HCT116 (cell line): ENCODE measurements around the gene CD160. TPM values are rescaled to one million over a fixed set of nuclear protein-coding genes. Genes with fewer than 3 reads are reported as not detected.
"Not testable (repeated sequence)": the region's sequence is repeated elsewhere in the genome, so short reads cannot be mapped to it uniquely, and the experiment has no call there.

Source experiments
- ATAC-seq: fragments of 200-7000 bp; cut with Tn5 transposase; 2 replicates; pipeline ENCODE4 v1.9.1; 2020; ENCODE audit warnings: mild to moderate bottlenecking, moderate library complexity
- BruUV-seq: library from RNA; stranded (reverse); fragments of 400-500 nt; replicated peaks from 2 replicates; lab custom pipeline; 2021; lab: Mats Ljungman, UMichigan
- CTCF ChIA-PET: fragments of 300-600 bp; sonication (Branson Sonifier 250); formaldehyde crosslinking; loops from one replicate; lab custom pipeline; 2021; ENCODE audit warnings: antibody characterized with exemption; lab: Charles Lee
- POLR2A ChIA-PET: fragments of 300-600, 350-600 bp; sonication (Branson Sonifier 250); formaldehyde crosslinking; loops from one replicate; lab custom pipeline; 2021; ENCODE audit warnings: antibody characterized with exemption; lab: Charles Lee
- RAD21 ChIA-PET, 2 experiments: fragments of 300-600 bp; sonication (Branson Sonifier 250); formaldehyde crosslinking; loops; one replicate each; lab custom pipeline; 2023; ENCODE audit warnings: low total read pairs in 2 of 2; ENCODE audit not compliant: uncharacterized antibody in 2 of 2, unreplicated experiment in 2 of 2, low non-redundant PET in 1 of 2; lab: Charles Lee
- DNase-seq: peaks from one replicate; pipeline ENCODE4 v3.0.0-alpha.2; 2010; ENCODE audit warnings: low read depth, low spot score
- H2AFZ ChIP-seq: fragments of 200-600 bp; shearing (Covaris generic), sonication (generic); 2 replicates; pipeline ENCODE4 v1.6.1; 2017; ENCODE audit warnings: low read depth, mixed run types, mixed read lengths, antibody characterized with exemption, low read length; ENCODE audit not compliant: poor library complexity, severe bottlenecking
- H3K27ac ChIP-seq: 2 replicates; pipeline ENCODE4 v1.5.1; 2012; ENCODE audit warnings: low read depth, low read length
- H3K27me3 ChIP-seq: fragments of 200-600 bp; sonication (generic); 2 replicates; pipeline ENCODE4 v1.6.1; 2016; ENCODE audit warnings: mixed run types, low read length, mixed read lengths; ENCODE audit not compliant: insufficient read depth
- H3K36me3 ChIP-seq, 2 experiments: fragments of 200-500 bp in 1 of 2; fragments of 200-600 bp in 1 of 2; sonication (Bioruptor generic) in 1 of 2; sonication (generic) in 1 of 2; 2 replicates each; pipeline versions ENCODE4 v1.5.1 to v1.6.1; 2014 to 2016; ENCODE audit warnings: low read length in 2 of 2, inconsistent platforms in 1 of 2, mixed read lengths in 1 of 2, mixed run types in 1 of 2; ENCODE audit not compliant: insufficient read depth in 2 of 2, control insufficient read depth in 1 of 2
- H3K4me1 ChIP-seq, 2 experiments: fragments of 200-600 bp in 1 of 2; sonication (generic) in 1 of 2; 2 replicates each; pipeline versions ENCODE4 v1.5.1 to v1.6.1; 2012 to 2017; ENCODE audit warnings: low read length in 2 of 2, inconsistent platforms in 1 of 2, mild to moderate bottlenecking in 1 of 2, mixed read lengths in 1 of 2, mixed run types in 1 of 2, moderate library complexity in 1 of 2; ENCODE audit not compliant: insufficient read depth in 2 of 2, control insufficient read depth in 1 of 2
- H3K4me2 ChIP-seq: fragments of 200-600 bp; sonication (generic); 2 replicates; pipeline ENCODE4 v1.6.1; 2017; ENCODE audit warnings: mixed run types, low read length, mixed read lengths
- H3K4me3 ChIP-seq, 2 experiments: fragments of 200-600 bp in 1 of 2; sonication (generic) in 1 of 2; replicated peaks in 1 of 2; 2 replicates each; pipeline ENCODE4 v1.5.1; 2011 to 2016; ENCODE audit warnings: low read length in 2 of 2, control low read depth in 1 of 2, low read depth in 1 of 2, mild to moderate bottlenecking in 1 of 2, mixed read lengths in 1 of 2, mixed run types in 1 of 2
- H3K79me2 ChIP-seq: fragments of 200-600 bp; sonication (generic); 2 replicates; pipeline ENCODE4 v1.6.1; 2017; ENCODE audit warnings: mild to moderate bottlenecking, mixed run types, low read length, moderate library complexity, mixed read lengths; ENCODE audit not compliant: insufficient read depth
- H3K9ac ChIP-seq: fragments of 200-600 bp; sonication (generic); 2 replicates; pipeline ENCODE4 v1.6.1; 2016; ENCODE audit warnings: low read length, mixed read lengths
- H3K9me2 ChIP-seq: fragments of 200-600 bp; sonication (generic), shearing (Covaris generic); 2 replicates; pipeline ENCODE4 v1.6.1; 2017; ENCODE audit warnings: mixed run types, mild to moderate bottlenecking, moderate library complexity; ENCODE audit not compliant: insufficient read depth
- H3K9me3 ChIP-seq, 2 experiments: fragments of 200-500 bp in 1 of 2; fragments of 200-600 bp in 1 of 2; sonication (Bioruptor generic) in 1 of 2; sonication (generic) in 1 of 2; 2 replicates each; pipeline ENCODE4 v1.6.1; 2014 to 2017; ENCODE audit warnings: low read length in 2 of 2, mixed read lengths in 2 of 2, inconsistent platforms in 1 of 2, low read depth in 1 of 2, mild to moderate bottlenecking in 1 of 2, mixed run types in 1 of 2, moderate library complexity in 1 of 2; ENCODE audit not compliant: control insufficient read depth in 1 of 2, insufficient read depth in 1 of 2
- H4K20me1 ChIP-seq: fragments of 200-600 bp; sonication (generic), shearing (Covaris generic); 2 replicates; pipeline ENCODE4 v1.6.1; 2017; ENCODE audit warnings: mixed run types, mild to moderate bottlenecking, moderate library complexity; ENCODE audit not compliant: insufficient read depth
- CBX3 ChIP-seq: IDR thresholded peaks from 2 replicates; pipeline ENCODE4 v1.6.1; 2012; ENCODE audit warnings: low read depth
- CEBPB ChIP-seq: IDR thresholded peaks from 2 replicates; pipeline ENCODE4 v1.6.1; 2012; ENCODE audit warnings: low read depth
- EZH2 ChIP-seq: fragments of 200-600 bp; sonication (generic); IDR thresholded peaks from 2 replicates; pipeline ENCODE4 v1.6.1; 2017; ENCODE audit warnings: antibody characterized with exemption, mixed run types
- EZH2phosphoT487 ChIP-seq: fragments of 200-600 bp; IDR thresholded peaks from 2 replicates; pipeline ENCODE4 v1.6.1; 2018; ENCODE audit warnings: antibody characterized with exemption, borderline replicate concordance
- FOSL1 ChIP-seq: IDR thresholded peaks from 2 replicates; pipeline ENCODE4 v1.6.1; 2012; ENCODE audit warnings: low read depth
- POLR2A ChIP-seq: IDR thresholded peaks from 2 replicates; pipeline ENCODE4 v1.7.0; 2011; ENCODE audit warnings: borderline replicate concordance; ENCODE audit not compliant: insufficient read depth, insufficient read length; ENCODE audit errors: extremely low read depth
- RAD21 ChIP-seq: IDR thresholded peaks from 2 replicates; pipeline ENCODE4 v1.6.1; 2012; ENCODE audit warnings: low read depth, mild to moderate bottlenecking
- REST ChIP-seq: IDR thresholded peaks from 2 replicates; pipeline ENCODE4 v1.6.1; 2012; ENCODE audit warnings: low read depth
- SIN3A ChIP-seq: IDR thresholded peaks from 2 replicates; pipeline ENCODE4 v1.6.1; 2012; ENCODE audit warnings: low read depth
- YY1 ChIP-seq: IDR thresholded peaks from 2 replicates; pipeline ENCODE4 v1.6.1; 2011; ENCODE audit warnings: low read length, low read depth, moderate library complexity, mild to moderate bottlenecking; ENCODE audit not compliant: insufficient replicate concordance; ENCODE audit errors: extremely low read depth
- ZNF274 ChIP-seq: fragments of 200-500 bp; sonication (Bioruptor generic); IDR thresholded peaks from 2 replicates; pipeline ENCODE4 v1.6.1; 2014; ENCODE audit warnings: mild to moderate bottlenecking, low read depth, low read length, inconsistent platforms
- intact Hi-C: fragments of 100-400 bp; cut with micrococcal nuclease; formaldehyde crosslinking; loops from 2 replicates; pipeline ENCODE4 v1.10.0; 2022
- total RNA-seq: library from RNA; stranded (reverse); gene quantifications from one replicate; pipeline ENCODE4 v1.2.1, GENCODE V29; 2021; ENCODE audit not compliant: unreplicated experiment
- TF ChIP-seq, protein P1 (sequence below): IDR thresholded peaks from 2 replicates; pipeline ENCODE4 v1.6.1; 2012

CD160 gene
- total RNA-seq, 1 experiment from 2014 or later, result not detected

DNA sequence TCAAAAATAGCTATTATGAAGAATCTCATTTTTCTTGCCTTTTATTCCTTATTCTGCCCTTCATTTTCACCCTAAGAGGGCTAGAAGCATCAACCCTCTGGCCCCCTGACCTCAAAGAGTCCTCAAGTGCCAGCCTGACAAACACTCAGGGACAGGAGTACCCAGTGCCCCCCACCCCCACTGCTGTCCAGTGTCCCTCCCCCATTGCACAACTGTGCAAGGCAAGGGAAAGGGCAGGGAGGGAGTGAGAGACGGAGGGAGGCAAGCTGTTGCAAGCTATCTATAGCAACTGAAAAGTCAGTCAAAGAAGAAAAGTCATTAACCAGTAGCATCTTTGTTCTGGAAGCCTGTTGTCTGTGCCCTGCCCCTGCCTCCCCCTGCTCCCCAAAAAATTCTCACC, 33.2 kb upstream of the CD160 start:
- CTCF ChIA-PET, intact Hi-C loops, POLR2A ChIA-PET, RAD21 ChIA-PET, H3K4me2 ChIP-seq, H3K27ac ChIP-seq, H3K36me3 ChIP-seq, H3K4me3 ChIP-seq, H3K9me3 ChIP-seq, H2AFZ ChIP-seq, BruUV-seq, H3K79me2 ChIP-seq, H3K9ac ChIP-seq, H4K20me1 ChIP-seq, H3K27me3 ChIP-seq, ATAC-seq, H3K9me2 ChIP-seq, DNase-seq, H3K4me1 ChIP-seq: not testable (repeated sequence)

GRCh38 chr1:145688328-145688727, 31.0 kb upstream of the CD160 start:
- no peak for ATAC-seq
- POLR2A ChIA-PET, result no interaction called here
- no peaks in the 10 kb centered on the region for H3K9me3 ChIP-seq
- no peak overlapping the region for H3K27ac ChIP-seq
- H3K79me2 ChIP-seq, result no peaks in the 10 kb centered on the region
- H2AFZ ChIP-seq, result no peak overlapping the region
- CTCF ChIA-PET, result no interaction called here
- no peaks in the 10 kb centered on the region for H3K27me3 ChIP-seq
- no peaks in the 10 kb centered on the region for H3K9me2 ChIP-seq
- H3K9ac ChIP-seq, result no peak overlapping the region
- H4K20me1 ChIP-seq, result no peaks in the 10 kb centered on the region
- no peaks in the 10 kb centered on the region for H3K4me1 ChIP-seq
- H3K4me2 ChIP-seq, result no peak overlapping the region
- no peaks in the 10 kb centered on the region for H3K36me3 ChIP-seq
- no peak for DNase-seq
- TF ChIP-seq REST (no peak), FOSL1 (no peak), EZH2 (no peak), YY1 (no peak), CEBPB (no peak), RAD21 (no peak), SIN3A (no peak), EZH2phosphoT487 (no peak), CBX3 (no peak), POLR2A (no peak), ZNF274 (no peak)
- TF ChIP-seq, protein P1, sequence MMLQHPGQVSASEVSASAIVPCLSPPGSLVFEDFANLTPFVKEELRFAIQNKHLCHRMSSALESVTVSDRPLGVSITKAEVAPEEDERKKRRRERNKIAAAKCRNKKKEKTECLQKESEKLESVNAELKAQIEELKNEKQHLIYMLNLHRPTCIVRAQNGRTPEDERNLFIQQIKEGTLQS, result no peak
- TF ChIP-seq, all 23 proteins: peak for 0
- RAD21 ChIA-PET, result no interaction called here
- intact Hi-C loops, result no loop called here
- H3K4me3 ChIP-seq, result no peak overlapping the region
- no TSS peak for BruUV-seq
